IMR-90 (cell line): Measurements from ENCODE around the gene TTLL8. TPM values are rescaled to one million over a fixed set of nuclear protein-coding genes. Genes with fewer than 3 reads are reported as not detected.

Source experiments
- ATAC-seq: fragments of 200-7000 bp; cut with Tn5 transposase; 2 replicates; pipeline ENCODE4 v1.9.1; 2020; ENCODE audit warnings: low read depth, mild to moderate bottlenecking, moderate library complexity
- BruUV-seq: library from RNA; stranded (reverse); fragments of 400-500 nt; replicated peaks from 2 replicates; lab custom pipeline; 2021; lab: Mats Ljungman, UMichigan
- CTCF ChIA-PET: fragments of 300-600 bp; formaldehyde crosslinking; extraction: SDS; loops from one replicate; lab custom pipeline; 2021; ENCODE audit warnings: antibody characterized with exemption; lab: Yijun Ruan, JAX
- POLR2A ChIA-PET: fragments of 300-600 bp; sonication (Branson Sonifier 250); formaldehyde crosslinking; loops from one replicate; lab custom pipeline; 2022; ENCODE audit warnings: antibody characterized with exemption; ENCODE audit not compliant: unreplicated experiment; lab: Charles Lee
- DNase-seq: peaks from one replicate; pipeline ENCODE4 v3.0.0; 2013
- H2AFZ ChIP-seq: replicated peaks from 2 replicates; pipeline ENCODE3; 2013; ENCODE audit warnings: low read length, mild to moderate bottlenecking; ENCODE audit not compliant: poor library complexity
- H2AK5ac ChIP-seq: 2 replicates; pipeline ENCODE4 v1.6.1; 2013; ENCODE audit warnings: low read depth, low read length, inconsistent platforms
- H2AK9ac ChIP-seq: replicated peaks from 2 replicates; pipeline ENCODE3; 2013; ENCODE audit warnings: mild to moderate bottlenecking, low read depth, low read length, moderate library complexity; ENCODE audit not compliant: poor library complexity
- H2BK120ac ChIP-seq: 2 replicates; pipeline ENCODE4 v1.6.1; 2013; ENCODE audit warnings: low read depth, low read length, inconsistent platforms
- H2BK15ac ChIP-seq: 3 replicates; pipeline ENCODE4 v1.6.1; 2013; ENCODE audit warnings: low read depth, low read length, inconsistent platforms
- H2BK20ac ChIP-seq: 2 replicates; pipeline ENCODE4 v1.6.1; 2013; ENCODE audit warnings: low read depth, mild to moderate bottlenecking, inconsistent platforms, low read length, moderate library complexity
- H2BK5ac ChIP-seq: 2 replicates; pipeline ENCODE4 v1.6.1; 2013; ENCODE audit warnings: mild to moderate bottlenecking, low read depth, low read length, inconsistent platforms; ENCODE audit not compliant: poor library complexity, severe bottlenecking
- H3K14ac ChIP-seq: replicated peaks from 2 replicates; pipeline ENCODE4 v1.6.1; 2013; ENCODE audit warnings: low read depth, low read length, inconsistent platforms
- H3K18ac ChIP-seq: 2 replicates; pipeline ENCODE4 v1.6.1; 2013; ENCODE audit warnings: low read depth, low read length, control low read depth
- H3K23ac ChIP-seq: 2 replicates; pipeline ENCODE4 v1.6.1; 2013; ENCODE audit warnings: low read depth, low read length, inconsistent platforms
- H3K27ac ChIP-seq: 2 replicates; pipeline ENCODE4 v1.5.1; 2013; ENCODE audit warnings: mild to moderate bottlenecking, control low read depth, low read length; ENCODE audit not compliant: insufficient read depth
- H3K27me3 ChIP-seq: 2 replicates; pipeline ENCODE4 v1.6.1; 2013; ENCODE audit warnings: low read length; ENCODE audit not compliant: control insufficient read depth, insufficient read depth
- H3K36me3 ChIP-seq: 2 replicates; pipeline ENCODE4 v1.6.1; 2013; ENCODE audit warnings: low read length, mixed read lengths; ENCODE audit not compliant: control insufficient read depth, insufficient read depth
- H3K4ac ChIP-seq: 2 replicates; pipeline ENCODE4 v1.6.1; 2013; ENCODE audit warnings: low read depth, low read length, inconsistent platforms
- H3K4me1 ChIP-seq: 2 replicates; pipeline ENCODE4 v1.6.1; 2013; ENCODE audit warnings: low read length, mixed read lengths; ENCODE audit not compliant: control insufficient read depth, insufficient read depth
- H3K4me2 ChIP-seq: 2 replicates; pipeline ENCODE4 v1.6.1; 2013; ENCODE audit warnings: low read depth, mild to moderate bottlenecking, control low read depth, low read length, moderate library complexity
- H3K4me3 ChIP-seq: 2 replicates; pipeline ENCODE4 v1.5.1; 2013; ENCODE audit warnings: low read depth, mild to moderate bottlenecking, control low read depth, low read length, moderate library complexity; ENCODE audit not compliant: insufficient read depth
- H3K56ac ChIP-seq: 2 replicates; pipeline ENCODE4 v1.6.1; 2013; ENCODE audit warnings: low read length, inconsistent platforms; ENCODE audit not compliant: insufficient read depth; ENCODE audit errors: extremely low read depth
- H3K79me1 ChIP-seq, 2 experiments: 2 replicates each; pipeline ENCODE4 v1.6.1; 2013; ENCODE audit warnings: low read length in 2 of 2, inconsistent platforms in 1 of 2, low read depth in 1 of 2
- H3K9ac ChIP-seq: 2 replicates; pipeline ENCODE4 v1.6.1; 2013; ENCODE audit warnings: low read depth, low read length, control low read depth
- H3K9me1 ChIP-seq: 2 replicates; pipeline ENCODE4 v1.6.1; 2013; ENCODE audit warnings: low read length, inconsistent platforms; ENCODE audit not compliant: insufficient read depth
- H3K9me3 ChIP-seq: 2 replicates; pipeline ENCODE4 v1.6.1; 2013; ENCODE audit warnings: low read length; ENCODE audit not compliant: control insufficient read depth, insufficient read depth
- H4K20me1 ChIP-seq: 2 replicates; pipeline ENCODE4 v1.6.1; 2013; ENCODE audit warnings: low read length, inconsistent platforms; ENCODE audit not compliant: insufficient read depth
- H4K5ac ChIP-seq: 2 replicates; pipeline ENCODE4 v1.6.1; 2013; ENCODE audit warnings: mild to moderate bottlenecking, low read depth, low read length, control low read depth
- H4K8ac ChIP-seq, 2 experiments: 2 replicates each; pipeline ENCODE4 v1.6.1; 2013; ENCODE audit warnings: low read depth in 2 of 2, low read length in 2 of 2, control low read depth in 1 of 2, inconsistent platforms in 1 of 2
- H4K91ac ChIP-seq: 2 replicates; pipeline ENCODE4 v1.6.1; 2013; ENCODE audit warnings: low read depth, low read length, inconsistent platforms; ENCODE audit not compliant: insufficient read depth
- BHLHE40 ChIP-seq: fragments of 150-350 bp; IDR thresholded peaks from 2 replicates; pipeline ENCODE4 v1.6.1; 2016; ENCODE audit warnings: mild to moderate bottlenecking, low read depth, low read length
- RFX5 ChIP-seq: IDR thresholded peaks from 2 replicates; pipeline ENCODE4 v1.8.0; 2012; ENCODE audit warnings: low read depth, mild to moderate bottlenecking, low read length, moderate library complexity
- WGBS, 2 experiments: methylation state at CpG; one replicate each; pipeline versions ENCODE4 v1.1.5 to v1.1.7; 2013; ENCODE audit warnings: missing lambda C conversion rate in 2 of 2; ENCODE audit not compliant: insufficient read length in 1 of 2; ENCODE audit errors: extremely low coverage in 2 of 2; 5-methylcytosine and 5-hydroxymethylcytosine counted together
- dilution Hi-C: fragments of 300-500 bp; cut with HindIII; formaldehyde crosslinking; loops from one replicate; pipeline ENCODE4 v1.14.3; 2018; ENCODE audit warnings: low sequenced_read_pairs; ENCODE audit not compliant: unreplicated experiment
- in situ Hi-C: fragments of 300-500 bp; cut with MboI; formaldehyde crosslinking; loops from 3 replicates; pipeline ENCODE4 v1.14.3; 2019; ENCODE audit warnings: low sequenced_read_pairs, inconsistent platforms, mixed read lengths
- intact Hi-C: fragments of 100-400 bp; cut with micrococcal nuclease; formaldehyde crosslinking; loops from 2 replicates; pipeline ENCODE4 v1.10.0; 2022
- polyA plus RNA-seq, 3 experiments: library from polyadenylated mRNA; depleted of rRNA; stranded (reverse); fragments of >200 nt; gene quantifications; 2 replicates each; pipeline ENCODE4 v1.2.3, GENCODE V29; 2012; ENCODE audit warnings: low replicate concordance in 1 of 3
- total RNA-seq: library from RNA; depleted of rRNA; stranded (reverse); fragments of >200 nt; gene quantifications from 2 replicates; pipeline ENCODE4 v1.2.3, GENCODE V29; 2012
- TF ChIP-seq, protein P1 (sequence below): fragments of 150-350 bp; IDR thresholded peaks from 2 replicates; pipeline ENCODE4 v1.6.1; 2016; ENCODE audit warnings: low read depth, mild to moderate bottlenecking, low read length, moderate library complexity, borderline replicate concordance

The TTLL8 gene
- total and polyA plus RNA-seq, 2 of the 4 experiments (the other 2 are of a cell fraction), result not detected

DNA sequence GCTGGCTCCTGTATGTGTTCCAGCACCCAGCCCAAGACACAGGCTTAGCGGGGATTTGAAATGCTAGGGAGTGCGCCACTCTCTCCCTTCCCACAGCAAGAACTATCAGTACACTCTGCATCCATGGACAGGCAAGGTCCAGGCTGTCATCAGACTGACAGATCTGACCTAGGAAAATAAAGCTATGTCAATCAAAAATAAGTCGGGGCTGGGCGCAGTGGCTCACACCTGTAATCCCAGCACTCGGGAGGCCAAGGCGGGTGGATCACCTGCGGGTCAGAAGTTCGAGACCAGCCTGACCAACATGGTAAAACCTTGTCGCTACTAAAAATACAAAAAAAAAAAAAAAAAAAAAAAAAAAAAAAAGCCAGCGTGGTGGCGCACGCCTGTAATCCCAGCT, 30.0 kb upstream of the TTLL8 start:
- no peak for ATAC-seq
- peak overlapping the region; percentile 5; the same call in 1 of the 2 replicates for H4K5ac ChIP-seq
- no TSS peak for BruUV-seq

More for the DNA sequence above, 30.0 kb upstream of the TTLL8 start:
- Histone ChIP-seq H4K8ac (no peak overlapping the region), H3K36me3 (no peaks in the 10 kb centered on the region), H2BK120ac (no peak overlapping the region), H4K91ac (no peak overlapping the region), H2AK5ac (peak overlapping the region; percentile 64; the same call in 1 of the 2 replicates), H2BK15ac (no peak overlapping the region), H2AFZ (peak overlapping the region; percentile 56), H3K9me3 (peaks cover 14% of the 10 kb centered on the region), H3K4me3 (no peak overlapping the region), H3K56ac (no peak overlapping the region), H3K18ac (no peak overlapping the region; the same call in 1 of the 2 replicates), H2AK9ac (no peak overlapping the region), H3K4ac (no peak overlapping the region), H3K4me2 (no peak overlapping the region), H3K9me1 (peaks cover 6% of the 10 kb centered on the region; the same call in 1 of the 2 replicates), H3K79me1 (no peaks in the 10 kb centered on the region), H3K4me1 (peaks cover 9% of the 10 kb centered on the region; the same call in 1 of the 2 replicates), H3K14ac (no peak overlapping the region), H2BK20ac (no peak overlapping the region), H2BK5ac (no peak overlapping the region), H4K20me1 (no peaks in the 10 kb centered on the region), H3K27ac (no peak overlapping the region), H3K9ac (no peak overlapping the region), H3K23ac (no peak overlapping the region), H3K27me3 (no peaks in the 10 kb centered on the region)
- in situ Hi-C loops, result no loop called here
- intact Hi-C loops, result loop anchor here (5.0 kb wide), 1 partner anchor 54 kb away; no protein-coding TSS in a partner anchor
- no peak for TF ChIP-seq RFX5
- TF ChIP-seq, protein P1, sequence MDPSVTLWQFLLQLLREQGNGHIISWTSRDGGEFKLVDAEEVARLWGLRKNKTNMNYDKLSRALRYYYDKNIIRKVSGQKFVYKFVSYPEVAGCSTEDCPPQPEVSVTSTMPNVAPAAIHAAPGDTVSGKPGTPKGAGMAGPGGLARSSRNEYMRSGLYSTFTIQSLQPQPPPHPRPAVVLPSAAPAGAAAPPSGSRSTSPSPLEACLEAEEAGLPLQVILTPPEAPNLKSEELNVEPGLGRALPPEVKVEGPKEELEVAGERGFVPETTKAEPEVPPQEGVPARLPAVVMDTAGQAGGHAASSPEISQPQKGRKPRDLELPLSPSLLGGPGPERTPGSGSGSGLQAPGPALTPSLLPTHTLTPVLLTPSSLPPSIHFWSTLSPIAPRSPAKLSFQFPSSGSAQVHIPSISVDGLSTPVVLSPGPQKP, result no peak
- no peak for TF ChIP-seq BHLHE40
- DNase-seq, result no peak
- 80% methylated on average over 1 of the region's 12 CpGs; no CpG with 5 or more reads in 1 of the 2 experiments for WGBS, 2 experiments
- ChIA-PET CTCF (no interaction called here), POLR2A (no interaction called here)
- dilution Hi-C loops, result no loop called here
